Ishikawa (cell line): Measurements from ENCODE around the gene GLO1.

Source experiments
- CEBPB ChIP-seq: IDR thresholded peaks from 2 replicates; pipeline ENCODE4 v1.6.1; 2012
- CREB1 ChIP-seq: IDR thresholded peaks from 2 replicates; pipeline ENCODE4 v1.6.1; 2012; ENCODE audit warnings: low read depth
- EGR1 ChIP-seq: IDR thresholded peaks from 2 replicates; pipeline ENCODE4 v1.6.1; 2012
- EP300 ChIP-seq: IDR thresholded peaks from 2 replicates; pipeline ENCODE4 v1.6.1; 2012; ENCODE audit warnings: borderline replicate concordance
- FOXM1 ChIP-seq: IDR thresholded peaks from 2 replicates; pipeline ENCODE4 v1.6.1; 2012; ENCODE audit warnings: low read depth, borderline replicate concordance
- MAX ChIP-seq: IDR thresholded peaks from 2 replicates; pipeline ENCODE4 v1.6.1; 2012
- NFIC ChIP-seq: IDR thresholded peaks from 2 replicates; pipeline ENCODE4 v1.6.1; 2012
- RAD21 ChIP-seq: IDR thresholded peaks from 2 replicates; pipeline ENCODE4 v1.6.1; 2012; ENCODE audit warnings: low read depth
- REST ChIP-seq: IDR thresholded peaks from 2 replicates; pipeline ENCODE4 v1.6.1; 2012; ENCODE audit warnings: low read depth, mild to moderate bottlenecking
- TAF1 ChIP-seq: IDR thresholded peaks from 2 replicates; pipeline ENCODE4 v1.6.1; 2012; ENCODE audit warnings: low read depth, mild to moderate bottlenecking
- TCF12 ChIP-seq: IDR thresholded peaks from 2 replicates; pipeline ENCODE4 v1.6.1; 2012; ENCODE audit warnings: low read depth
- TEAD4 ChIP-seq: IDR thresholded peaks from 2 replicates; pipeline ENCODE4 v1.6.1; 2012
- USF1 ChIP-seq: IDR thresholded peaks from 2 replicates; pipeline ENCODE4 v1.6.1; 2012
- YY1 ChIP-seq: IDR thresholded peaks from 2 replicates; pipeline ENCODE4 v1.6.1; 2012; ENCODE audit warnings: low read depth
- ZBTB7A ChIP-seq: IDR thresholded peaks from 2 replicates; pipeline ENCODE4 v1.6.1; 2012; ENCODE audit warnings: low read depth

Gene GLO1

GRCh38 chr6:38708496-38708895 is 5.6 kb upstream of the GLO1 start:
- no peak for TF ChIP-seq REST
- no peak for TF ChIP-seq CEBPB
- TF ChIP-seq RAD21, result no peak
- no peak for TF ChIP-seq MAX
- no peak for TF ChIP-seq TCF12
- no peak for TF ChIP-seq USF1
- TF ChIP-seq YY1, result no peak

- TF ChIP-seq ZBTB7A (no peak), TCF12 (no peak), CREB1 (no peak), EP300 (no peak), EGR1 (no peak), REST (no peak), MAX (no peak), TAF1 (no peak), RAD21 (no peak), CEBPB (no peak), YY1 (no peak), NFIC (no peak), FOXM1 (no peak), TEAD4 (no peak), USF1 (no peak)
Observed at GRCh38 chr6:38705924-38706323, 3.0 kb upstream of the GLO1 start.

- TF ChIP-seq FOXM1 (no peak), CEBPB (no peak), MAX (no peak), RAD21 (no peak), CREB1 (no peak), YY1 (no peak), USF1 (no peak), TEAD4 (no peak)
Observed at GRCh38 chr6:38703949-38704590, 1.1 kb upstream of the GLO1 start.

GRCh38 chr6:38701551-38701950 is 1.4 kb downstream of the GLO1 start:
- TF ChIP-seq YY1, result no peak

- TF ChIP-seq REST, result no peak
- TF ChIP-seq YY1, result no peak
Observed at GRCh38 chr6:38697846-38698245, 5.1 kb downstream of the GLO1 start.
